SK-N-SH (cell line): ENCODE measurements around the gene CACNA2D1. TPM values are rescaled to one million over a fixed set of nuclear protein-coding genes. Genes with fewer than 3 reads are reported as not detected.

Experiments
- CTCF ChIA-PET: fragments of 300-600, 350-600 bp; formaldehyde crosslinking; extraction: SDS; loops from one replicate; lab custom pipeline; 2021; lab: Yijun Ruan, JAX
- POLR2A ChIA-PET: fragments of 350-600 bp; sonication (Branson Sonifier 250); formaldehyde crosslinking; extraction: SDS; loops from one replicate; lab custom pipeline; 2020; ENCODE audit warnings: antibody characterized with exemption, inconsistent platforms; lab: Yijun Ruan, JAX
- DNase-seq: peaks from one replicate; pipeline ENCODE4 v3.0.0; 2012
- H2AFZ ChIP-seq: fragments of 200-600 bp; sonication (generic); 2 replicates; pipeline ENCODE4 v1.8.1; 2016; ENCODE audit warnings: antibody characterized with exemption, mild to moderate bottlenecking, low read depth
- H3F3A ChIP-seq: fragments of 200-600 bp; sonication (generic); replicated peaks from 2 replicates; pipeline ENCODE3; 2016; ENCODE audit warnings: antibody characterized with exemption, mild to moderate bottlenecking; ENCODE audit not compliant: insufficient read depth
- H3K27ac ChIP-seq, 2 experiments: fragments of 200-500 bp in 1 of 2; fragments of 200-600 bp in 1 of 2; sonication (Bioruptor generic) in 1 of 2; sonication (generic), shearing (Covaris generic) in 1 of 2; 2 replicates each; pipeline versions ENCODE4 v1.5.1 to v1.6.1; 2014 to 2016; ENCODE audit warnings: low read depth in 2 of 2, inconsistent platforms in 1 of 2, low read length in 1 of 2, mild to moderate bottlenecking in 1 of 2, mixed read lengths in 1 of 2
- H3K27me3 ChIP-seq: fragments of 200-600 bp; sonication (generic), shearing (Covaris generic); 2 replicates; pipeline ENCODE4 v1.6.1; 2016; ENCODE audit warnings: mixed run types; ENCODE audit not compliant: insufficient read depth
- H3K36me3 ChIP-seq, 2 experiments: fragments of 200-500 bp in 1 of 2; fragments of 200-600 bp in 1 of 2; sonication (Bioruptor generic) in 1 of 2; sonication (generic) in 1 of 2; replicated peaks in 1 of 2; 2 replicates each; pipeline versions ENCODE3 to v1.5.1; 2014 to 2016; ENCODE audit warnings: low read length in 1 of 2, mild to moderate bottlenecking in 1 of 2; ENCODE audit not compliant: insufficient read depth in 2 of 2, control insufficient read depth in 1 of 2
- H3K4me1 ChIP-seq, 2 experiments: fragments of 200-500 bp in 1 of 2; fragments of 200-600 bp in 1 of 2; sonication (Bioruptor generic) in 1 of 2; sonication (generic), shearing (Covaris generic) in 1 of 2; 2 replicates each; pipeline versions ENCODE4 v1.5.1 to v1.6.1; 2014 to 2016; ENCODE audit warnings: low read depth in 1 of 2, low read length in 1 of 2, mixed run types in 1 of 2; ENCODE audit not compliant: insufficient read depth in 2 of 2, control insufficient read depth in 1 of 2
- H3K4me2 ChIP-seq: fragments of 200-600 bp; sonication (generic), shearing (Covaris generic); 2 replicates; pipeline ENCODE4 v1.6.1; 2017; ENCODE audit warnings: mixed run types
- H3K4me3 ChIP-seq, 2 experiments: fragments of 200-500 bp in 1 of 2; fragments of 200-600 bp in 1 of 2; sonication (Bioruptor generic) in 1 of 2; sonication (generic), shearing (Covaris generic) in 1 of 2; 2 replicates each; pipeline versions ENCODE4 v1.5.1 to v1.8.1; 2014 to 2016; ENCODE audit warnings: low read depth in 2 of 2, inconsistent platforms in 1 of 2, low read length in 1 of 2, mild to moderate bottlenecking in 1 of 2, mixed read lengths in 1 of 2, moderate library complexity in 1 of 2
- H3K79me2 ChIP-seq: fragments of 200-600 bp; sonication (generic); 2 replicates; pipeline ENCODE4 v1.8.1; 2017; ENCODE audit warnings: mild to moderate bottlenecking; ENCODE audit not compliant: insufficient read depth
- H3K9ac ChIP-seq: fragments of 200-600 bp; sonication (generic); 2 replicates; pipeline ENCODE4 v1.6.1; 2017; ENCODE audit warnings: mixed run types
- H3K9me2 ChIP-seq: fragments of 200-600 bp; sonication (generic); 2 replicates; pipeline ENCODE4 v1.6.1; 2017; ENCODE audit warnings: mixed run types
- H3K9me3 ChIP-seq: fragments of 200-600 bp; sonication (generic); 2 replicates; pipeline ENCODE4 v1.6.1; 2017; ENCODE audit warnings: mixed run types, mild to moderate bottlenecking, moderate library complexity
- H4K20me1 ChIP-seq: fragments of 200-600 bp; sonication (generic); 2 replicates; pipeline ENCODE4 v1.6.1; 2017; ENCODE audit warnings: mild to moderate bottlenecking, mixed run types; ENCODE audit not compliant: insufficient read depth
- ELF1 ChIP-seq: IDR thresholded peaks from 2 replicates; pipeline ENCODE4 v1.4.0; 2012
- FOSL2 ChIP-seq: IDR thresholded peaks from 2 replicates; pipeline ENCODE4 v1.4.0; 2012; ENCODE audit warnings: low read depth, mild to moderate bottlenecking, moderate library complexity, borderline replicate concordance
- MEF2A ChIP-seq: IDR thresholded peaks from 2 replicates; pipeline ENCODE4 v1.4.0; 2012; ENCODE audit warnings: low read depth, borderline replicate concordance
- REST ChIP-seq: IDR thresholded peaks from 2 replicates; pipeline ENCODE4 v1.6.1; 2012; ENCODE audit warnings: mild to moderate bottlenecking, low read depth, low read length, moderate library complexity
- SMC3 ChIP-seq: IDR thresholded peaks from 2 replicates; pipeline ENCODE4 v1.6.1; 2012; ENCODE audit warnings: low read depth, low read length, improper control_type of control experiment
- TCF12 ChIP-seq: IDR thresholded peaks from 2 replicates; pipeline ENCODE4 v1.4.0; 2012
- TEAD4 ChIP-seq: IDR thresholded peaks from 2 replicates; pipeline ENCODE4 v1.4.0; 2012; ENCODE audit warnings: mild to moderate bottlenecking, borderline replicate concordance; ENCODE audit not compliant: insufficient read depth
- WGBS: methylation state at CpG from one replicate; pipeline ENCODE4 v1.1.6; 2017; ENCODE audit warnings: low lambda C conversion rate; 5-methylcytosine and 5-hydroxymethylcytosine counted together
- polyA plus RNA-seq, 3 experiments: library from polyadenylated mRNA; depleted of rRNA; stranded (reverse); fragments of >200 nt; gene quantifications; 2 replicates each; pipeline ENCODE4 v1.2.3, GENCODE V29; 2012

CACNA2D1 gene
- polyA plus RNA-seq, 1 of the 3 experiments (the other 2 are of a cell fraction), result 3.4 TPM

GRCh38 chr7:81903115-81903514 lies 540.5 kb downstream of the CACNA2D1 start:
- TF ChIP-seq TCF12, result no peak
- TF ChIP-seq SMC3, result no peak
- no peak for TF ChIP-seq TEAD4
- TF ChIP-seq FOSL2, result no peak
- no peak for TF ChIP-seq ELF1
- Histone ChIP-seq H3K36me3 (no peaks in the 10 kb centered on the region), H2AFZ (no peak overlapping the region), H3K4me2 (no peak overlapping the region), H3K79me2 (no peaks in the 10 kb centered on the region), H4K20me1 (no peaks in the 10 kb centered on the region), H3K9me3 (no peaks in the 10 kb centered on the region), H3F3A (no peaks in the 10 kb centered on the region), H3K27me3 (no peaks in the 10 kb centered on the region), H3K27ac (no peak overlapping the region), H3K4me3 (no peak overlapping the region), H3K9ac (no peak overlapping the region), H3K9me2 (no peaks in the 10 kb centered on the region), H3K4me1 (no peaks in the 10 kb centered on the region)
- POLR2A ChIA-PET, result interaction anchor here (0.5 kb wide), 1 partner anchor 71 kb away, joined by 5 read pairs; no protein-coding TSS in a partner anchor
- DNase-seq, result no peak
- CTCF ChIA-PET, result interaction anchor here (0.7 to 1.3 kb wide), 3 partner anchors 13 to 403 kb away, joined by 3 read pairs; no protein-coding TSS in a partner anchor
- WGBS, result 80% methylated on average over 2 of the region's 2 CpGs

- Histone ChIP-seq H3K9ac (no peak overlapping the region), H3K4me1 (no peaks in the 10 kb centered on the region), H2AFZ (no peak overlapping the region), H3K27ac (no peak overlapping the region), H3K9me2 (no peaks in the 10 kb centered on the region), H3K36me3 (no peaks in the 10 kb centered on the region), H3K27me3 (no peaks in the 10 kb centered on the region), H3K4me2 (no peak overlapping the region), H3K79me2 (no peaks in the 10 kb centered on the region), H3K4me3 (no peak overlapping the region; a peak in 1 of 4 replicates), H3K9me3 (no peaks in the 10 kb centered on the region)
- CTCF ChIA-PET, result interaction anchor here (0.7 to 1.3 kb wide), 4 partner anchors 14 to 669 kb away, joined by 3 read pairs; no protein-coding TSS in a partner anchor
- POLR2A ChIA-PET, result no interaction called here
- WGBS, result 53% methylated on average over 3 of the region's 3 CpGs
- TF ChIP-seq TCF12, result no peak
- TF ChIP-seq REST, result no peak
- TF ChIP-seq MEF2A, result no peak
- TF ChIP-seq, all 33 proteins: peak for 0
- DNase-seq, result no peak
- Histone ChIP-seq H3F3A (no peaks in the 10 kb centered on the region), H4K20me1 (no peaks in the 10 kb centered on the region)
Measured at GRCh38 chr7:81902536-81902935, 541.0 kb downstream of the CACNA2D1 start.
